A549 (cell line): ENCODE data around the gene ZP1. TPM values are rescaled to one million over a fixed set of nuclear protein-coding genes. Genes with fewer than 3 reads are reported as not detected.

Experiments used
- ATAC-seq, 2 experiments: fragments of 200-7000 bp in 1 of 2; fragments of >200 bp in 1 of 2; cut with Nextera tagmentation in 1 of 2; cut with Tn5 transposase in 1 of 2; 3 replicates each; pipeline versions ENCODE4 v1.8.0 to v1.9.1; 2018 to 2020; ENCODE audit warnings: mild to moderate bottlenecking in 1 of 2, moderate library complexity in 1 of 2
- CTCF ChIA-PET: fragments of 300-600 bp; sonication (Branson Sonifier 250); formaldehyde crosslinking; extraction: SDS; loops from one replicate; lab custom pipeline; 2021; ENCODE audit warnings: antibody characterized with exemption, inconsistent platforms; lab: Yijun Ruan, JAX
- POLR2A ChIA-PET: fragments of 350-600 bp; formaldehyde crosslinking; extraction: SDS; loops from one replicate; lab custom pipeline; 2021; ENCODE audit warnings: antibody characterized with exemption, inconsistent platforms; lab: Yijun Ruan, JAX
- DNase-seq, 2 experiments: peaks; one replicate each; pipeline versions ENCODE4 v3.0.0 to v3.0.0-alpha.2; 2011 to 2016; ENCODE audit warnings: low read depth in 1 of 2, low spot score in 1 of 2
- FAIRE-seq: peaks from 2 replicates; lab custom pipeline; 2011; peaks lifted over from hg19 to GRCh38; lab: Jason Lieb, UNC
- H3K27ac ChIP-seq, 2 experiments: fragments of >200 bp; sonication (Bioruptor Twin); formaldehyde crosslinking; 3 replicates each; pipeline ENCODE4 v1.5.1; 2016 to 2017
- H3K4me1 ChIP-seq: fragments of >200 bp; sonication (Bioruptor Twin); formaldehyde crosslinking; 3 replicates; pipeline ENCODE4 v1.6.1; 2016
- H3K4me2 ChIP-seq: fragments of >200 bp; sonication (Bioruptor Twin); formaldehyde crosslinking; 3 replicates; pipeline ENCODE4 v1.6.1; 2016
- H3K4me3 ChIP-seq: fragments of >200 bp; sonication (Bioruptor Twin); formaldehyde crosslinking; 3 replicates; pipeline ENCODE4 v1.5.1; 2016
- H3K9me3 ChIP-seq: fragments of >200 bp; sonication (Bioruptor Twin); formaldehyde crosslinking; 3 replicates; pipeline ENCODE4 v1.6.1; 2016
- BHLHE40 ChIP-seq: IDR thresholded peaks from 2 replicates; pipeline ENCODE4 v1.6.1; 2012; ENCODE audit warnings: low read depth, low read length, inconsistent platforms
- CBX8 ChIP-seq: fragments of 200-600 bp; sonication (generic); IDR thresholded peaks from 2 replicates; pipeline ENCODE4 v1.6.1; 2016
- CHD2 ChIP-seq: fragments of 150-350 bp; IDR thresholded peaks from 2 replicates; pipeline ENCODE4 v1.6.1; 2014; ENCODE audit warnings: low read length; ENCODE audit not compliant: partially characterized antibody
- CTCF ChIP-seq: fragments of >200 bp; sonication (Bioruptor Twin); formaldehyde crosslinking; IDR thresholded peaks from 3 replicates; pipeline ENCODE4 v1.5.1; 2016
- ESRRA ChIP-seq: fragments of 150-350 bp; IDR thresholded peaks from 2 replicates; pipeline ENCODE4 v1.6.1; 2014; ENCODE audit warnings: mild to moderate bottlenecking, low read length, borderline replicate concordance
- FOSB ChIP-seq: fragments of 250-450 bp; sonication (Bioruptor Pico); IDR thresholded peaks from 2 replicates; pipeline ENCODE4 v1.5.0; 2020; ENCODE audit warnings: mild to moderate bottlenecking, moderate library complexity
- FOXS1 ChIP-seq: fragments of 250-450 bp; sonication (Bioruptor Pico); IDR thresholded peaks from 2 replicates; pipeline ENCODE4 v1.5.0; 2020; ENCODE audit warnings: mild to moderate bottlenecking, moderate library complexity
- HEYL ChIP-seq: fragments of 250-450 bp; sonication (Bioruptor Pico); IDR thresholded peaks from 2 replicates; pipeline ENCODE4 v1.8.0; 2021; ENCODE audit warnings: mild to moderate bottlenecking, moderate library complexity
- HOXA7 ChIP-seq: fragments of 250-450 bp; sonication (Bioruptor Pico); IDR thresholded peaks from 2 replicates; pipeline ENCODE4 v1.5.0; 2020; ENCODE audit warnings: mild to moderate bottlenecking, moderate library complexity
- HOXB5 ChIP-seq: fragments of 250-450 bp; sonication (Bioruptor Pico); IDR thresholded peaks from 2 replicates; pipeline ENCODE4 v1.5.0; 2020; ENCODE audit warnings: mild to moderate bottlenecking, moderate library complexity
- KDM5A ChIP-seq: fragments of 200-600 bp; sonication (generic); IDR thresholded peaks from 2 replicates; pipeline ENCODE4 v1.6.1; 2016; ENCODE audit warnings: antibody characterized with exemption, mild to moderate bottlenecking
- MAFK ChIP-seq: fragments of 450-650 bp; IDR thresholded peaks from 2 replicates; pipeline ENCODE4 v1.6.1; 2014; ENCODE audit not compliant: partially characterized antibody
- MAZ ChIP-seq: fragments of 150-350 bp; IDR thresholded peaks from 2 replicates; pipeline ENCODE4 v1.6.1; 2014; ENCODE audit warnings: antibody characterized with exemption, low read depth, low read length, borderline replicate concordance
- NFE2L2 ChIP-seq: fragments of 150-350 bp; conservative IDR thresholded peaks from 2 replicates; pipeline ENCODE4 v1.6.1; 2014; ENCODE audit warnings: low read length
- POLR2A ChIP-seq: IDR thresholded peaks from 2 replicates; pipeline ENCODE4 v1.6.1; 2012; ENCODE audit warnings: mild to moderate bottlenecking, low read length
- RAD21 ChIP-seq, 2 experiments: fragments of >200 bp in 1 of 2; sonication (Bioruptor Twin) in 1 of 2; formaldehyde crosslinking in 1 of 2; IDR thresholded peaks in 1 of 2; conservative IDR thresholded peaks in 1 of 2; 2 replicates in 1 of 2; 3 replicates in 1 of 2; pipeline ENCODE4 v1.6.1; 2012 to 2018; ENCODE audit warnings: inconsistent platforms in 1 of 2
- RARB ChIP-seq: fragments of 250-450 bp; sonication (Bioruptor Pico); IDR thresholded peaks from 2 replicates; pipeline ENCODE4 v1.8.0; 2021; ENCODE audit warnings: mild to moderate bottlenecking, moderate library complexity
- RCOR1 ChIP-seq: fragments of 150-350 bp; IDR thresholded peaks from 2 replicates; pipeline ENCODE4 v1.6.1; 2014; ENCODE audit warnings: antibody characterized with exemption, low read length, low read depth
- RNF2 ChIP-seq: fragments of 200-600 bp; sonication (generic); IDR thresholded peaks from 2 replicates; pipeline ENCODE4 v1.6.1; 2016; ENCODE audit warnings: low read depth, mild to moderate bottlenecking, antibody characterized with exemption, moderate library complexity, borderline replicate concordance
- SMC3 ChIP-seq: fragments of >200 bp; sonication (Bioruptor Twin); formaldehyde crosslinking; IDR thresholded peaks from 3 replicates; pipeline ENCODE4 v1.6.1; 2018; ENCODE audit warnings: inconsistent platforms
- SREBF2 ChIP-seq: fragments of 450-650 bp; IDR thresholded peaks from 2 replicates; pipeline ENCODE4 v1.6.1; 2014; ENCODE audit warnings: mild to moderate bottlenecking, moderate library complexity
- TP53 ChIP-seq: fragments of 250-450 bp; sonication (Bioruptor Pico); IDR thresholded peaks from 2 replicates; pipeline ENCODE4 v1.5.0; 2021; ENCODE audit warnings: mild to moderate bottlenecking, moderate library complexity
- USF2 ChIP-seq: fragments of 450-650 bp; IDR thresholded peaks from 2 replicates; pipeline ENCODE4 v1.6.1; 2014; ENCODE audit warnings: antibody characterized with exemption
- ZC3H11A ChIP-seq: fragments of 450-650 bp; IDR thresholded peaks from 2 replicates; pipeline ENCODE4 v1.6.1; 2014; ENCODE audit warnings: antibody characterized with exemption, mild to moderate bottlenecking
- ZNF302 ChIP-seq: fragments of 250-450 bp; sonication (Bioruptor Pico); IDR thresholded peaks from 2 replicates; pipeline ENCODE4 v1.9.0; 2021; ENCODE audit warnings: inconsistent platforms, mild to moderate bottlenecking, moderate library complexity
- WGBS: methylation state at CpG from one replicate; pipeline ENCODE4 v1.1.6; 2017; ENCODE audit errors: missing lambda C conversion rate; 5-methylcytosine and 5-hydroxymethylcytosine counted together
- polyA plus RNA-seq, 4 experiments: library from polyadenylated mRNA; depleted of rRNA in 3 of 4; stranded (reverse); fragments of >200 nt; fragmentation: RNase III in 1 of 4; extraction: RNeasy Plus Mini Kit Qiagen cat#74134 plus additional on column Dnase treatment in 1 of 4; gene quantifications; 2 replicates in 3 of 4; 3 replicates in 1 of 4; pipeline ENCODE4 v1.2.3, GENCODE V29; 2011 to 2017
- TF ChIP-seq, protein P1 (sequence below): fragments of >200 bp; sonication (Bioruptor Twin); formaldehyde crosslinking; IDR thresholded peaks from 3 replicates; pipeline ENCODE4 v1.6.1; 2016
- TF ChIP-seq, protein P2 (sequence below): fragments of 250-450 bp; sonication (Bioruptor Pico); IDR thresholded peaks from 2 replicates; pipeline ENCODE4 v1.5.0; 2020; ENCODE audit warnings: low read depth, mild to moderate bottlenecking, moderate library complexity

Gene ZP1
- polyA plus RNA-seq, 2 of the 4 experiments (the other 2 are of a cell fraction), result 0.06 to 0.30 TPM

GRCh38 chr11:60879104-60879503 is 11.8 kb downstream of the ZP1 start:
- FAIRE-seq (no peak), ATAC-seq (no peak), DNase-seq (no peak)
- ChIA-PET POLR2A (no interaction called here), CTCF (interaction anchor here (12.3 kb wide), 1 partner anchor 49 kb away, joined by 79 read pairs; no protein-coding TSS in a partner anchor)
- Histone ChIP-seq H3K27ac (no peak overlapping the region), H3K9me3 (no peaks in the 10 kb centered on the region), H3K4me3 (no peak overlapping the region), H3K4me2 (no peak overlapping the region), H3K4me1 (no peaks in the 10 kb centered on the region)
- WGBS, result 82% methylated on average over 1 of the region's 1 CpG
- no peak for TF ChIP-seq RAD21 (conservative IDR thresholded peaks at IDR 0.05 in 1 of 2, IDR thresholded peaks at IDR 0.05 in 1 of 2)
- TF ChIP-seq SMC3, result no peak
- TF ChIP-seq CTCF, result no peak
- TF ChIP-seq MAZ, result no peak
- TF ChIP-seq HOXB5 (CRISPR knock-in tag), result no peak
- no peak for TF ChIP-seq POLR2A
- no peak for TF ChIP-seq RCOR1
- TF ChIP-seq, protein P1, sequence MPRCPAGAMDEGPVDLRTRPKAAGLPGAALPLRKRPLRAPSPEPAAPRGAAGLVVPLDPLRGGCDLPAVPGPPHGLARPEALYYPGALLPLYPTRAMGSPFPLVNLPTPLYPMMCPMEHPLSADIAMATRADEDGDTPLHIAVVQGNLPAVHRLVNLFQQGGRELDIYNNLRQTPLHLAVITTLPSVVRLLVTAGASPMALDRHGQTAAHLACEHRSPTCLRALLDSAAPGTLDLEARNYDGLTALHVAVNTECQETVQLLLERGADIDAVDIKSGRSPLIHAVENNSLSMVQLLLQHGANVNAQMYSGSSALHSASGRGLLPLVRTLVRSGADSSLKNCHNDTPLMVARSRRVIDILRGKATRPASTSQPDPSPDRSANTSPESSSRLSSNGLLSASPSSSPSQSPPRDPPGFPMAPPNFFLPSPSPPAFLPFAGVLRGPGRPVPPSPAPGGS, result no peak
- TF ChIP-seq HEYL (CRISPR knock-in tag), result no peak
- no peak for TF ChIP-seq ZC3H11A
- TF ChIP-seq USF2, result no peak
- TF ChIP-seq NFE2L2, result no peak
- TF ChIP-seq MAFK, result no peak
- no peak for TF ChIP-seq CHD2
- no peak for TF ChIP-seq HOXA7 (CRISPR knock-in tag)

DNA sequence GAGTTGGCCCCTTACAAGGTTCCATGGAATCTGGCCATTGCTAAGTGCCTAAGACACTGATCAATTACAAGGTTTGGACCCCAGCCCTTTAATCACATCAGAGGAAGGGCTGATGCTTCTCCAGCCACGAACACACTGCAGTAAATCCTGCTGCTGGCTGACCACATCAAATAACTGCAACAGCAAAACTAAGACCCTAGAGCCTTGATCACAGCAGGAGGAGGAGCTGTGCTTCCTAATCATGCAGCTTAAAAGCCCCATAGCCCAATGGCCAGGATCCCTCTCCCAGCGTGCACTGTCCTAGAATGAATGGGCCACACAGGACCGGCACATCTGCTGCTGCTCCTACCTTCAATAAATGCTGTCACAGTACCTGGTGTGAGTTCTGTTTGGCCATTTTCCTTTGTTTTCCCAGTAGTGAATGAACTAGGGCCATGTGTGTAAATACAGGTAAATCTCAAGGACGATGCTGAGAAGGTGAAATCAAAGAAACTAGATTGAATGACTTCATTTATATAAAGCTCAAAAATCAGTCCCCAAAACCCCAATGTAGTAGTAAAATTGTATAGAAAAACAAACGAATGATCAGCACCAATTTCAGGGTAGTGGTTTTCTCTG is 12.7 kb downstream of the ZP1 start:
- ATAC-seq (no peak), FAIRE-seq (no peak), DNase-seq (no peak)
- CTCF ChIA-PET, result interaction anchor here (1.0 to 3.3 kb wide), 4 partner anchors 9 to 49 kb away, joined by 4 to 13 read pairs (median 7); no protein-coding TSS in a partner anchor
- TF ChIP-seq ESRRA, result no peak
- no peak for TF ChIP-seq RNF2
- no peak for TF ChIP-seq FOSB
- TF ChIP-seq, protein P1, result no peak
- TF ChIP-seq, protein P2, sequence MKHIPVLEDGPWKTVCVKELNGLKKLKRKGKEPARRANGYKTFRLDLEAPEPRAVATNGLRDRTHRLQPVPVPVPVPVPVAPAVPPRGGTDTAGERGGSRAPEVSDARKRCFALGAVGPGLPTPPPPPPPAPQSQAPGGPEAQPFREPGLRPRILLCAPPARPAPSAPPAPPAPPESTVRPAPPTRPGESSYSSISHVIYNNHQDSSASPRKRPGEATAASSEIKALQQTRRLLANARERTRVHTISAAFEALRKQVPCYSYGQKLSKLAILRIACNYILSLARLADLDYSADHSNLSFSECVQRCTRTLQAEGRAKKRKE, result no peak
- TF ChIP-seq ZNF302, result no peak
- TF ChIP-seq KDM5A, result no peak
- TF ChIP-seq FOXS1 (CRISPR knock-in tag), result no peak
- TF ChIP-seq BHLHE40, result no peak
- TF ChIP-seq SREBF2, result no peak
- no peak for TF ChIP-seq POLR2A
- no peak for TF ChIP-seq CBX8
- no peak for TF ChIP-seq RARB
- no peak for TF ChIP-seq TP53
- no peaks in the 10 kb centered on the region for H3K9me3 ChIP-seq
- H3K4me3 ChIP-seq, result no peak overlapping the region
- WGBS, result 83% methylated on average over 5 of the region's 5 CpGs
- no peaks in the 10 kb centered on the region for H3K4me1 ChIP-seq
- no peak overlapping the region for H3K4me2 ChIP-seq
- no peak overlapping the region for H3K27ac ChIP-seq
- POLR2A ChIA-PET, result no interaction called here
